Measurements from ENCODE around the gene GFY. TPM values are rescaled to one million over a fixed set of nuclear protein-coding genes. Genes with fewer than 3 reads are reported as not detected.

The GFY gene
- total and polyA plus RNA-seq, 2 experiments from 2014 or later, result 1.2 TPM; not detected in 1

DNA sequence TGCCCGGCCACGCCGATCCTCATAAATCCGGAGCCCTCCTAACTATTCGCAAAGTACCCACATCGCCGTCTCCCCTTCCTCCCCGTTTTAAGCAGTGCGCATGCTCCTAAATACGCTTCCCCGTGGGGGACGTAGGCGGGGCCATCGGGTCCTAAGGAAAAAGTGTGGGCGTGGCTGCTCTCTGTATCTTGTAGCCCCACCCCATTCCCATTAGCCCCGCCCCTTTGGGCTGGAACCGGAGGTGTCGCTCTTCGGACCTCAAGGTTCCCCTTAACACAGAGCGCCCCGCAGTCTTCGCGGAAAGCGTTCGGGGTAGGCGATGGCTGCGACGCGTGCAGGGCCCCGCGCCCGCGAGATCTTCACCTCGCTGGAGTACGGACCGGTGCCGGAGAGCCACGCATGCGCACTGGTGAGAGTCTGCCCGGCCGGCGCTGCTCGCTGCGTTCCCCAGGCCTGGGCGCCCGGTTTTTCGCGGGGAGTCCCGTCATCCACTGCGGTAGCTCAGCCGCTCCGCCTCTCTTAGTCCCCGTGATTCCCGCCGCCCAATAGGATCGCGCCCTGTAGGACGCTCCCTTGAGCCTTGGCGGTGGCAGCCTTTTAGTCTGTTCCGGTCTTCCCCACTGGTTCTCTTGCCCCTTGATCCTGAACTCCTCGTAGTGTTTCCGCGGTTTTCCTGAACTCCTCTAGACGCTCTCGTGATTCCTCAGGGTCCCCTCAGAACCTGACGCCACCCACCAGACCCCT lies 28.0 kb downstream of the GFY start, which contains the start of gene ALDH16A1:
TSS of gene ALDH16A1 (plus strand) at position 213 of the 744 bp plus-strand sequence. CDS start at position 320, 107 bp downstream.
- H3K79me2 ChIP-seq (replicated peaks; ENCODE audit: insufficient read depth), result peaks cover 31% of the 10 kb centered on the region
- H2AFZ ChIP-seq, result no peak within 1 kb of the TSS
- DNase-seq (ENCODE audit: low spot score), result peak; percentile 100

More for the DNA sequence above, 28.0 kb downstream of the GFY start, which contains the start of gene ALDH16A1:
- Mint-ChIP-seq H3K9me3 (peaks cover 9% of the 10 kb centered on the region; the same call in 2 of the 3 replicates), H3K27ac (peak within 1 kb of the TSS; percentile 99), H3K4me1 (peaks cover 12% of the 10 kb centered on the region), H3K4me3 (peak within 1 kb of the TSS; percentile 95), H3K27me3 (ENCODE audit: insufficient read depth, low read depth, poor library complexity) (peaks cover 22% of the 10 kb centered on the region), H3K36me3 (ENCODE audit: low read depth) (peaks cover 44% of the 10 kb centered on the region)
- H3F3A ChIP-seq (replicated peaks; ENCODE audit: low read depth), result peaks cover 19% of the 10 kb centered on the region; the same call in 1 of the 2 replicates
- peak within 1 kb of the TSS; percentile 87 for H3K4me2 ChIP-seq
- H3K4me1 ChIP-seq (ENCODE audit: insufficient read depth), result peaks cover 17% of the 10 kb centered on the region; the same call in 1 of the 2 replicates
- H3K27me3 ChIP-seq (ENCODE audit: insufficient read depth), result no peaks in the 10 kb centered on the region
- peak within 1 kb of the TSS; percentile 85 for H3K4me3 ChIP-seq
- no peaks in the 10 kb centered on the region for H3K9me2 ChIP-seq (ENCODE audit: insufficient read depth)
- peak; percentile 34 for TF ChIP-seq CREB1 (CRISPR knock-in tag; IDR thresholded peaks at IDR 0.05; ENCODE audit: low read depth)
- TF ChIP-seq, protein P1, sequence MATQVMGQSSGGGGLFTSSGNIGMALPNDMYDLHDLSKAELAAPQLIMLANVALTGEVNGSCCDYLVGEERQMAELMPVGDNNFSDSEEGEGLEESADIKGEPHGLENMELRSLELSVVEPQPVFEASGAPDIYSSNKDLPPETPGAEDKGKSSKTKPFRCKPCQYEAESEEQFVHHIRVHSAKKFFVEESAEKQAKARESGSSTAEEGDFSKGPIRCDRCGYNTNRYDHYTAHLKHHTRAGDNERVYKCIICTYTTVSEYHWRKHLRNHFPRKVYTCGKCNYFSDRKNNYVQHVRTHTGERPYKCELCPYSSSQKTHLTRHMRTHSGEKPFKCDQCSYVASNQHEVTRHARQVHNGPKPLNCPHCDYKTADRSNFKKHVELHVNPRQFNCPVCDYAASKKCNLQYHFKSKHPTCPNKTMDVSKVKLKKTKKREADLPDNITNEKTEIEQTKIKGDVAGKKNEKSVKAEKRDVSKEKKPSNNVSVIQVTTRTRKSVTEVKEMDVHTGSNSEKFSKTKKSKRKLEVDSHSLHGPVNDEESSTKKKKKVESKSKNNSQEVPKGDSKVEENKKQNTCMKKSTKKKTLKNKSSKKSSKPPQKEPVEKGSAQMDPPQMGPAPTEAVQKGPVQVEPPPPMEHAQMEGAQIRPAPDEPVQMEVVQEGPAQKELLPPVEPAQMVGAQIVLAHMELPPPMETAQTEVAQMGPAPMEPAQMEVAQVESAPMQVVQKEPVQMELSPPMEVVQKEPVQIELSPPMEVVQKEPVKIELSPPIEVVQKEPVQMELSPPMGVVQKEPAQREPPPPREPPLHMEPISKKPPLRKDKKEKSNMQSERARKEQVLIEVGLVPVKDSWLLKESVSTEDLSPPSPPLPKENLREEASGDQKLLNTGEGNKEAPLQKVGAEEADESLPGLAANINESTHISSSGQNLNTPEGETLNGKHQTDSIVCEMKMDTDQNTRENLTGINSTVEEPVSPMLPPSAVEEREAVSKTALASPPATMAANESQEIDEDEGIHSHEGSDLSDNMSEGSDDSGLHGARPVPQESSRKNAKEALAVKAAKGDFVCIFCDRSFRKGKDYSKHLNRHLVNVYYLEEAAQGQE (IDR thresholded peaks at IDR 0.05; ENCODE audit: unreplicated experiment), result no peak
- TF ChIP-seq, protein P2, sequence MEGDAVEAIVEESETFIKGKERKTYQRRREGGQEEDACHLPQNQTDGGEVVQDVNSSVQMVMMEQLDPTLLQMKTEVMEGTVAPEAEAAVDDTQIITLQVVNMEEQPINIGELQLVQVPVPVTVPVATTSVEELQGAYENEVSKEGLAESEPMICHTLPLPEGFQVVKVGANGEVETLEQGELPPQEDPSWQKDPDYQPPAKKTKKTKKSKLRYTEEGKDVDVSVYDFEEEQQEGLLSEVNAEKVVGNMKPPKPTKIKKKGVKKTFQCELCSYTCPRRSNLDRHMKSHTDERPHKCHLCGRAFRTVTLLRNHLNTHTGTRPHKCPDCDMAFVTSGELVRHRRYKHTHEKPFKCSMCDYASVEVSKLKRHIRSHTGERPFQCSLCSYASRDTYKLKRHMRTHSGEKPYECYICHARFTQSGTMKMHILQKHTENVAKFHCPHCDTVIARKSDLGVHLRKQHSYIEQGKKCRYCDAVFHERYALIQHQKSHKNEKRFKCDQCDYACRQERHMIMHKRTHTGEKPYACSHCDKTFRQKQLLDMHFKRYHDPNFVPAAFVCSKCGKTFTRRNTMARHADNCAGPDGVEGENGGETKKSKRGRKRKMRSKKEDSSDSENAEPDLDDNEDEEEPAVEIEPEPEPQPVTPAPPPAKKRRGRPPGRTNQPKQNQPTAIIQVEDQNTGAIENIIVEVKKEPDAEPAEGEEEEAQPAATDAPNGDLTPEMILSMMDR (conservative IDR thresholded peaks at IDR 0.05; ENCODE audit: low read depth in 2 of 2), result no peak
- TF ChIP-seq POLR2AphosphoS5 (IDR thresholded peaks at IDR 0.05; ENCODE audit: low read depth), result peak; percentile 90
- TF ChIP-seq STAT1 (IDR thresholded peaks at IDR 0.05; ENCODE audit: unreplicated experiment), result no peak
- TF ChIP-seq, protein P3, sequence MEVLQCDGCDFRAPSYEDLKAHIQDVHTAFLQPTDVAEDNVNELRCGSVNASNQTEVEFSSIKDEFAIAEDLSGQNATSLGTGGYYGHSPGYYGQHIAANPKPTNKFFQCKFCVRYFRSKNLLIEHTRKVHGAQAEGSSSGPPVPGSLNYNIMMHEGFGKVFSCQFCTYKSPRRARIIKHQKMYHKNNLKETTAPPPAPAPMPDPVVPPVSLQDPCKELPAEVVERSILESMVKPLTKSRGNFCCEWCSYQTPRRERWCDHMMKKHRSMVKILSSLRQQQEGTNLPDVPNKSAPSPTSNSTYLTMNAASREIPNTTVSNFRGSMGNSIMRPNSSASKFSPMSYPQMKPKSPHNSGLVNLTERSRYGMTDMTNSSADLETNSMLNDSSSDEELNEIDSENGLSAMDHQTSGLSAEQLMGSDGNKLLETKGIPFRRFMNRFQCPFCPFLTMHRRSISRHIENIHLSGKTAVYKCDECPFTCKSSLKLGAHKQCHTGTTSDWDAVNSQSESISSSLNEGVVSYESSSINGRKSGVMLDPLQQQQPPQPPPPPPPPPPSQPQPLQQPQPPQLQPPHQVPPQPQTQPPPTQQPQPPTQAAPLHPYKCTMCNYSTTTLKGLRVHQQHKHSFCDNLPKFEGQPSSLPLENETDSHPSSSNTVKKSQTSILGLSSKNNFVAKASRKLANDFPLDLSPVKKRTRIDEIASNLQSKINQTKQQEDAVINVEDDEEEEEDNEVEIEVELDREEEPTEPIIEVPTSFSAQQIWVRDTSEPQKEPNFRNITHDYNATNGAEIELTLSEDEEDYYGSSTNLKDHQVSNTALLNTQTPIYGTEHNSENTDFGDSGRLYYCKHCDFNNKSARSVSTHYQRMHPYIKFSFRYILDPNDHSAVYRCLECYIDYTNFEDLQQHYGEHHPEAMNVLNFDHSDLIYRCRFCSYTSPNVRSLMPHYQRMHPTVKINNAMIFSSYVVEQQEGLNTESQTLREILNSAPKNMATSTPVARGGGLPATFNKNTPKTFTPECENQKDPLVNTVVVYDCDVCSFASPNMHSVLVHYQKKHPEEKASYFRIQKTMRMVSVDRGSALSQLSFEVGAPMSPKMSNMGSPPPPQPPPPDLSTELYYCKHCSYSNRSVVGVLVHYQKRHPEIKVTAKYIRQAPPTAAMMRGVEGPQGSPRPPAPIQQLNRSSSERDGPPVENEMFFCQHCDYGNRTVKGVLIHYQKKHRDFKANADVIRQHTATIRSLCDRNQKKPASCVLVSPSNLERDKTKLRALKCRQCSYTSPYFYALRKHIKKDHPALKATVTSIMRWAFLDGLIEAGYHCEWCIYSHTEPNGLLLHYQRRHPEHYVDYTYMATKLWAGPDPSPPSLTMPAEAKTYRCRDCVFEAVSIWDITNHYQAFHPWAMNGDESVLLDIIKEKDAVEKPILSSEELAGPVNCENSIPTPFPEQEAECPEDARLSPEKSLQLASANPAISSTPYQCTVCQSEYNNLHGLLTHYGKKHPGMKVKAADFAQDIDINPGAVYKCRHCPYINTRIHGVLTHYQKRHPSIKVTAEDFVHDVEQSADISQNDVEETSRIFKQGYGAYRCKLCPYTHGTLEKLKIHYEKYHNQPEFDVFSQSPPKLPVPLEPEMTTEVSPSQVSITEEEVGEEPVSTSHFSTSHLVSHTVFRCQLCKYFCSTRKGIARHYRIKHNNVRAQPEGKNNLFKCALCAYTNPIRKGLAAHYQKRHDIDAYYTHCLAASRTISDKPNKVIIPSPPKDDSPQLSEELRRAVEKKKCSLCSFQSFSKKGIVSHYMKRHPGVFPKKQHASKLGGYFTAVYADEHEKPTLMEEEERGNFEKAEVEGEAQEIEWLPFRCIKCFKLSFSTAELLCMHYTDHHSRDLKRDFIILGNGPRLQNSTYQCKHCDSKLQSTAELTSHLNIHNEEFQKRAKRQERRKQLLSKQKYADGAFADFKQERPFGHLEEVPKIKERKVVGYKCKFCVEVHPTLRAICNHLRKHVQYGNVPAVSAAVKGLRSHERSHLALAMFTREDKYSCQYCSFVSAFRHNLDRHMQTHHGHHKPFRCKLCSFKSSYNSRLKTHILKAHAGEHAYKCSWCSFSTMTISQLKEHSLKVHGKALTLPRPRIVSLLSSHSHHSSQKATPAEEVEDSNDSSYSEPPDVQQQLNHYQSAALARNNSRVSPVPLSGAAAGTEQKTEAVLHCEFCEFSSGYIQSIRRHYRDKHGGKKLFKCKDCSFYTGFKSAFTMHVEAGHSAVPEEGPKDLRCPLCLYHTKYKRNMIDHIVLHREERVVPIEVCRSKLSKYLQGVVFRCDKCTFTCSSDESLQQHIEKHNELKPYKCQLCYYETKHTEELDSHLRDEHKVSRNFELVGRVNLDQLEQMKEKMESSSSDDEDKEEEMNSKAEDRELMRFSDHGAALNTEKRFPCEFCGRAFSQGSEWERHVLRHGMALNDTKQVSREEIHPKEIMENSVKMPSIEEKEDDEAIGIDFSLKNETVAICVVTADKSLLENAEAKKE (CRISPR knock-in tag; IDR thresholded peaks at IDR 0.05), result no peak
- TF ChIP-seq JUNB (IDR thresholded peaks at IDR 0.05; ENCODE audit: unreplicated experiment), result no peak
- TF ChIP-seq, protein P4, sequence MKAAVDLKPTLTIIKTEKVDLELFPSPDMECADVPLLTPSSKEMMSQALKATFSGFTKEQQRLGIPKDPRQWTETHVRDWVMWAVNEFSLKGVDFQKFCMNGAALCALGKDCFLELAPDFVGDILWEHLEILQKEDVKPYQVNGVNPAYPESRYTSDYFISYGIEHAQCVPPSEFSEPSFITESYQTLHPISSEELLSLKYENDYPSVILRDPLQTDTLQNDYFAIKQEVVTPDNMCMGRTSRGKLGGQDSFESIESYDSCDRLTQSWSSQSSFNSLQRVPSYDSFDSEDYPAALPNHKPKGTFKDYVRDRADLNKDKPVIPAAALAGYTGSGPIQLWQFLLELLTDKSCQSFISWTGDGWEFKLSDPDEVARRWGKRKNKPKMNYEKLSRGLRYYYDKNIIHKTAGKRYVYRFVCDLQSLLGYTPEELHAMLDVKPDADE (IDR thresholded peaks at IDR 0.05), result peak; percentile 53
- TF ChIP-seq EZH2phosphoT487 (IDR thresholded peaks at IDR 0.05; ENCODE audit: unreplicated experiment), result no peak
- H4K20me1 ChIP-seq (replicated peaks; ENCODE audit: insufficient read depth), result peaks cover 8% of the 10 kb centered on the region; the same call in 1 of the 2 replicates
- peak within 1 kb of the TSS; percentile 100 for H3K27ac ChIP-seq (ENCODE audit: low read depth)
- peaks cover 4% of the 10 kb centered on the region; the same call in 1 of the 2 replicates for H3K36me3 ChIP-seq (ENCODE audit: insufficient read depth)
- ATAC-seq, result peak; percentile 88
